ENCODE measurements around the gene C3orf18.

C3orf18 gene

DNA sequence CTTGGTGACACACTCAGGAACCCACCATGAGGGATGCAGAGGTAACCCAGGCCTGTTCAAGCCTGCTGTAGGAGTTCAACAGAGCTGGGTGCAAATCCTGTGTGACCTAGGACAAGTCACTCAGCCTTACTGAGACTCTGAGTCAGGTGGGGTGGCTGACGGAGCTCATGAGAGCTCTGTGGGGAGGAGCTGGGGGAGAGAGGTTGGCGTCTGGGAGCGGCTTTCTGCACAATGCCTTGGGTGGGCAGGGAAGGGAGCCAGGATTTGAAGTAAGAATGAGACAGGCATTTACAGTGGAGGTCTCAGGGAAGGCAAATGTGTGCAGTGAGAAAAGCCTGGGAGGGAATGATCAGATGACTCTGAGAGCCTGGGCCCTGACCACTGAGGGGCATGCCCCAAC, 18.3 kb downstream of the C3orf18 start:
- no peak for DNase-seq

DNA sequence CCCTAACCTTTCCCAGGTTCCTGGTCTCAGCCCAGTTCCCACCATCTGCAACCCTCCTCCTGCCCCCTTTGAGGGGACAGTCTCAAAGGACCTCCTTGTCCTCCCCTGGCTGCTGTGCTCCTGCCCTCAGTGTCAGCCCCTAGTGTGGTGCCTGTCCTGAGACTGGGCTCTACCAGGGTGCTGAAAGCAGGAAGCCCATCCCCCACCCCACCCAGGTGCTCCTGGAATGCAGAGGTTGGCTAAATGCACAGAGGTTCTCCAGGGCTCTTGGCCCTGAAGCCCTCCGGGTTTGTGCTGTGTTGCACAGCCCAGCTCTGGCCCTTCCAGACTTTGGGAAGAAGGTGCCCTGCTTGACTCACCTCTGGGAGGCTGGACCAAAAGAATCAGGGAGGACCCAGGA, 21.8 kb downstream of the C3orf18 start:
- DNase-seq, result no peak

DNA sequence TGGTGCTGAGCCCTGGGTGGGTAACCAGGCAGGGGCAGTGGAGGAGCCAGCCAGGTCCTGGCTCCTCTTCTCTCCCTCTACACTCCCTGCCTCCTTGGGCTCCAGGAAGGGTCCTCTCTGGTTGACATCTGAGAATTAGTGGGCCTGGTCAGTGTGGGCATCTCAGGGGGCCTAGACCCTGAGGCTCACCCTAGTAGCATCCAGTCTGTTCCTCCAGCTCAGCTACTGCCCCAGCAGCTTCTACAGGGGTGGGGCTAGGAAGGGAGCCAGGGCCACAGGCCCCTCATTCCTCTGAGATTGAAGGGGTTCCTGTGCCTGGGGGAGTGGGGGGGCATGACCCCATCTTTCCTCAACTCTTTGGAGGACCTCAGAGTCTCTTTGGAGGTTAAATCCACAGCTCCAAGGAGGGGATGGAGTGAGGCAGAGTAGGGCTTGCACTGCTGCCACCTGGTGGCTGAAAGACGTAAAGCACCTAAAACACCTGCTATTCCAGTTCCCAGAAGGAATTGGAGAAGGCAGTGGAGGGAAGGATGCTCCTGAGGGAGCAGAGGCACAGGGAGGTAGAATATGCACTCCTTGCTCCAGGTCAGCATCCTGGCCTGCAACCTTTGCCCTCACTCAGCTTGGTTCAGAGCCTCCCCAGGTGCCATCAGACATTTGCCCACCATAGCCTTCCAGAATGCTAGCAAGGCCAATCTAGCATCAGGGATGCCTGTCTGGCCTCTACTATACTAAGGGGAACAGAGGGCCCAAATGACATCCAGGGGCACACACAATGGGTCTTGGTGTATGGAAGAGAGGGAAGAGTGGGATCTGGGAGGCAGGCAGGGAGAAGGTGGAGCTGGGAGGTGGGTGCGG, 25.1 kb downstream of the C3orf18 start:
- peak; percentile 68 for DNase-seq

DNA sequence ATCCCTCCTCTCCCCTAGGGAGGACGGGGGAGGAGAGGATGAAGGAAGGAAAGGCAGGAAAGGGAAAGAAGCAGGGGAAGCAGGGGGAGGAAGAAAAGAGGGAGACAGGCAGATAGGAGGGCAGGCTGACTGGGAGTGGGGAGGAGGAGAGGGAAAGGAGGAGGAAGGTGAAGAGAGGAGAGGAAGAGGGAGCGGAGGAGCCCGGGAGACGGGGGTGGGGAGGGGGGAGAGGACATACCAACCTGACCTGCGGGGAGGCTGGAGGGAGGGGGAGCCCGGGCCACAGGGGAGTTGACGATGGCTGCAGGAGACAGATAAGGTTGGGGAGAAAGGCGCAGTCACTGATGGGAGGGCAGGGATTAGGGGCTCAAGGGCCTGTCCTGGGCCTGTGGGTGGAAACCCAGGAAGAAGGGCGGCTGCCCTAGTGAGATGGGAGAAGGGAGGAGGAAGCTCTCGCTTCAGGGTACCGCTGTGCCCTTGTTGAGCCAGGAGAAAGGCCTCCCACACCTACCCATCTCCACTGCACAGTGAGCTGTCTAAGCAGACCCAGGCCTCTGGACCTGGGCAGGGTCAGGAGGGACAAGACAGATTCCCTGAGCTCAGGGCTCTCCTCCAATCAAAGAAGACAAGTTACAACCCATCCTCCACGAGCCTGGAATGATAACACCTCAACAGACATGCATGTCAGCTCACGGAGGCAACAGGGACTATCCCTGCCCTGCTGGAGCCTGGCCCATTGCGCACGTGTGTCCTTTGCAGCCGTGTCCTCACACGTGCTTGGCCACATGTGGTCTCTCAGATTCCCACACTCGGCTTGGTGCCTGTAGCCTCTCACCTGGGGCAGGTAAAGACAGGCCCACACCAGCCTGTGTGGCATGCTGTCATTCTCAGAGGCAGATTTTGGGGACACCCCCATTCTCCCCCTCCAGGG, 27.9 kb downstream of the C3orf18 start:
- DNase-seq, result no peak

DNA sequence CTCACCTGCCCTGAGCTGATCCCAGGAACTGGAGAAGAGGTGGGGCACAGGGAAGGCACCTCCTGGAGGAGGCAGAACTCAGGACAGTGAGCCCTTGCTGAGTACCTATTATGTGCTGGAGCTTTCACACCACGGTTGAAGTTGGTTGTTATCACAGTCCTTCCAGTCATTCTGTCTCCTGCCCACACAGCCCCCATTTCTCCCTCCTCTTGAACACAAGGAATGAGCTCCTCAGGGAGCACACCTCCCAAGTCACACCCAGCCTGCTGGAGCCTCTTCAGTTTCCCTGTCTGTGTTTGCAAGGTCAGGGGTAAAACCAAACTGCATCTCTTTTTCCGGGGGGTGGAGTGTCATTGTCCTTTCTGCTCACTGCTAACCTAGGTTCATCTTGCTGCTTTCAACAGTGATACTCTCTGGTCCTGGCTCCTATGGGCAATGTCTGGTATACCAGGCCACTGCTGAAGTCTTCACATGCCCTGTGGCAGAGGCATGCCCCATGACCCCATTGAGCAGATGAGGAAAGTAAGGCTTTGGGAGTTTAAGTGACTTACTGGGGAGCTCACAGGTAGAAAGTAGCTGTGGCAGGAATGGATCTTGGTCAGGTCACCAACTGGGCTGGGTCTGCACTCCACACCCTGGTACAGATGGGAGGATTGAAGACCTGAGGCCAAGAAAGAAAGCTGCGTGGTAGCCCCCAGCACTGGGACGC, 30.0 kb downstream of the C3orf18 start:
- DNase-seq, result no peak

DNA sequence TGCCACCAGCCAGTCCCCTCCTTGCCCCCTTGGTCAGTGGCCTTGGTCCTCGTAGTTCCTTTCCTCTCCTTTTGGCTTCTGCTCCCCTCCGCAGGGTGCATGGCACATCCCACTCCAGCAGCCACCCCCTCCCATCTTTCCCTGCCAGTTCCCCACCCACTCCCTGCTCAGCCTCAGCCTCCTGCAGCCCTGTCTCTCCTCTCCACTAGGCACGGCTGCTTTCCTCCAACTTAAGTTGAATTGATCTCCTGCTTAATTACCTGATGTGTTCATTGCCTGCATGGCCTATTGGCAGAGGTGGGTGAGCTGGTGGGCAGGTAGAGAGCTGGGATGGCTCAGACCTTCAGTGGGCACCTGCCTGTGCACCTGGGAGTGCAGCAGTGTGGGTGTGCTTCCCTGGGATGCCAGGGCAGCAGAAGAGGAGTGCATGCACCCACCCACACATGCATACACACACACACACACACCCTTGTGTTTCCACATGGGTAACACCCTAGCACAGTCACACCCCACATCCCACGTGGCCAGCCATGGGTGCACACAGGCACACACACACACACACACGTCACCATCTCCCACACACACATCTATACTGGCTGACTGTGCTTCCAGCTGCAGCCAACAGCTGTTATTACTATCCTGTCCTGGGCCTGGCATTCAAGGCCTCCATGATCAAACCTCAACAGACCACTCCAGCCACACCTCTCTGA, 30.9 kb downstream of the C3orf18 start:
- no peak for DNase-seq

DNA sequence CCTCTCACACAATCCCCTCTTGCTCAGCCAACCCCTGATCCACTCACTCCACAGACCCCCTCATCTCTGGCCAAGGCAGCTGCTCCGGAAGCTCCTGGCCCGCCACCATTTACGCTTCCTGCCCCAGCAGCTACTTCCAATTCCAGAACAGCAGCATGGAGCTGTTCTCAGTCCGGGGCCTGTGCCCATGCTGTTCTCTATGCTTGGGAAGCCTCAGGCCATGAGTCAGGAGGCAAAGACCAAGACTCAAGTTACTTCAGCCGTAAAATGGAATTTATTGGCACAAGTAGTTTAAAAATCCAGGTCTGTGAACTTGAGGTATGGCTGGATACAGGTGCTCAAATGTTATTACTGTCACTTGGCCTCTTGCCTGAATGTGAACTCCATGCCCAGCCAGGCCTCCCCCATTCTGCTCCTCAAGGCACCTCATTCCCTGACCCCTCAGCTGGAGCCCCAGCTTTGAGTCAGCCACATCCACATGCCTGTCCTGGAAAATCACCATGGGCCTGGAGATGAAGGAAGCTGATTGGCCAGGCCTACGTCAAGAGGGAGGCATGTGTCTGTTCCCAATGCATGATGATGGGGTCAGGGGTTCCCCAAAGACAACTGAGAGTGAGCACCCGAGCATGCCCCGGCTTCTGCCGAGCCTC, 32.7 kb downstream of the C3orf18 start:
- DNase-seq, result no peak

DNA sequence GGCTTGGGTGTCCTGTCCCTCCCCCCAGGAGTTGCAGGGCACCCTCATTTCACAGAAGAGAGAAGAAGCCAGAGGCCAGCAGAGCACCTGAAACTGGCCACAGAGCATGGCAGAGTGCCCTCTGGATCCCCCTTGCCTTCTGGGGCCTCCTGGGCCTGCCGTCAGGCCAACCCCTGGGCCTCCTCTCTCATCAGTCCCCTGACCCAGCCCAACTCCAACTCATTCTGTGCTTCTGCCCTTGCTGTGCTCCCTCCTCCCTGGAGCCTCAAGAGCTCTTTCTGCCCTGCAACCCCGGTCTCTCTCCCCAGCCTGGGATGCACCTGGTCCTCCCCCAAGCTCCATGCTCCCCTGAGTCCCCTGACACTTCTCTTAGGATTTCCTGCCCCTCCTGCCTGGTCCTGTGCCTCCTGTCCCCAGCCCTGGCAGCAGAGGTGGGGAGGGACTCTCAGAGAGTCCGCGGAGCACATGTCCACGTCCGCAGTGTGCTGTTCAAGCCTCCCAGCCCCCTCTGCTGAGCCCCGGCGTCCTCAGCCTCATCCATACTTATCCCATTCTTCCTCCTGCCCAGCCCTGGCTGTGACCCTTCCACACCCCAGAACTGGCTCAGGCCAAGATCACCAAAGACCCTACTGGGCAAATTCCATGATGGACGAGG, 33.6 kb downstream of the C3orf18 start:
- DNase-seq, result no peak

DNA sequence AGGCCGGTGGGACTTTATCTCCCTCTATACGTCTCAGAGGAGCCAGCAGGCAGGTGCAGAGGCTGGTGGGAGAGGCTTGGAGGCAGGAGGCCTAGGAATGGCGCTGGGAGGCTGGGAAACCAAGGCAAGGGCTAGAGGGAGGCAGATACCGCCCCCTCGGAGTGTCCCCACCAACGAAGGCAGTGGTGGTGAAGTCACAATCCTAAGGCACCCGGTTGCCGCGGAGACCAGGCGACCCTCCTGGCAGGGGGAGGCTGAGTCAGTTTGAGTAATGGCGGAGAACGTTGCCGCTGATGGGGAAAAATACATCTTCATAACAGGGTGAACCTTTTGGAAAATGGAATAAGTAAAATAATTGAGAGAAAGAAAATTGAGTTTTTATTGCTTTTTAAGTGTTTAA, 34.2 kb downstream of the C3orf18 start:
- DNase-seq, result no peak

DNA sequence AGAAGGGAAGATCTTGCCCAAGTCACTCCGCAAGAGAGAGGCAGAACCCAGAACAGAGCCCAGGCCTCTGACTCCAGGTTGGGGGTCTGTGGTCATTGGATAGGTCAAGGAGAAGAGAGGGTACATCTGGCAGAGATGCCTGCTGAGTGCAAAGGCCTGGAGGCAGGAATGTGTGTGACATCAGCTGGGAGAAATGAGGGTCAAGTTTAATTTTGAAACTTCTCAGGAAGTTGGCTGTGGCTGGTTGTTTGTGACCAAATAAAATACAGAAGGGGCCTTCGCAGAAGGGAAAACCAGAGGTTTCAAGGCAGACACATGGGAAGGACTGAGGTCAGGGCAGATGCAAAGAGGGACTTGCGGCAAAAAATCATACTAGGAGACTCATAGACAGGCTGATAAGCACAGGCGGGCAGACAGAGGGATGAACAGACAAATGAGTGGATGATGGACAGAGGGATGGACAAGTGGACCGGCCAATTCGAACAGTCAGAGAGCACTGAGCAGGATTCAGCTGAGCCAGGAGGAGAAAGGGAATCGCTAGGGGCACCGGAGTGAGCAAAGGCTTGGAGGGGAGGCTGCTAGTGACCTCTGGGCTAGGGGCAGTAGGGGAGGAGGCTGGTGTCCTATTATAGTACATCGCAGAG, 35.4 kb downstream of the C3orf18 start:
- no peak for DNase-seq

DNA sequence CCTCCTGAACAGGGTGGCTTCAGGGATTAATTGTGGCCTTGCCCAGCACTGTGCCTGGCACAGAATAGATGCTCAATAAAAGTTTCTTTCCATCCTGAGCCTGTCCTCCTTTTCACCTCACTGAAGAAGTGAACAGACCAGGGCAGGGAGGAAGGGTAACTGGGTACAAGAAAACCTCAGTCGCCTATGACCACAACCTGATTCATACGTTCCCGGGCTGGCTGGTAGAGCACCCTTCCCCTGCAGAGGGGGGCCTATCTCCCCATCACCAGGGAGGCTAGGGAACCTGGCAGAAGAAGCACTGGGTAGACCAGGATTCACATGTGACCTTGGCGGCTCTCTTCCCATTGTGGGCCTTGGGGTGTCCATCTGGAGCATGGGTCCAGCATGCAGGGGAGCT, 36.3 kb downstream of the C3orf18 start:
- no peak for DNase-seq

DNA sequence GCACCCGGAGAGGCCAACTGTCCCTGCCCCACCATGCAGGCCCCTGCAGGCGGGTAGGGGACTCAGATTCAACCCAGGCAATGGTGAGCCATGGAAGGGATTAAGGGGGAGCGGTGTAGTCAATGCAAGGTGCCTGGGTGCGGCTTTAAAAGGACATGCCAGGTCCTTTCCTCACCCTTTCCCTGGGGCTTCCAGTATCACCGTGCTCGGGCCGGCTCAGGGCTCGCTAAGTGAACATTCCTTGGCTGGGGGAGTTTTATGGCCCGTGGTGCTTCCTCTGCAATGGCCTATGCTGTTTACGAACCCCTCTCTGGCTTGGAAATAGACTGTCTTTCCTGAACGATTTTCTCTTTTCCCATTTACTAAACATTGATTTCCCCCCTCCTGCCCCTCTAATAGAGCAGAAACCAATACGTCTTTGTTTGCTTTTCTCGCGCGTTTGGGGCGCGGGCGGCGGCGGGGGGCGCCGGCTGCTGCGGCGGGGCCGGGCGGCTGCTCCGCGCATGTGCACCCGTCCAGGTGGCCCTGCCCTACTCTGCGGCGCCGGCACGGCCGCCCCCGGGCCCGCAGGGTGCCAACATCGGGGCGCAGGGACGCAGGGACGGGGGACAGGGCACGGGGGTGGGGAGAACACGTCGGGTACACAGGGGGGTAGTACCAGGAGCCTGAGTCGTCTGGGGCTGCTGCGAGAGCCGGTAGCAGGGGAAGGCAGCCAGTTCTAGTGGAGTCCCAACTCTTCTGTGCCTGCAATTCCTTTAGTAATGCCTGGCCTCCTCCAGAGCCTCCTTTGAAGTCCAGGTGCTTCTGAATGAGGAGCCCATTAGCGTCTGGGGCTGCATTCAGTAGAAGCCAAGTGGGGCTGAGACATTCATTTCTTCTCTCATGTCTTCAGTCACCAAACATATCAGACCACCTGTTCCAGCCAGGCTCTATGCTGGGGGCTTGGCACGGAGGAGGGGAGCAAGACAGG, 37.3 kb downstream of the C3orf18 start:
- no peak for DNase-seq

DNA sequence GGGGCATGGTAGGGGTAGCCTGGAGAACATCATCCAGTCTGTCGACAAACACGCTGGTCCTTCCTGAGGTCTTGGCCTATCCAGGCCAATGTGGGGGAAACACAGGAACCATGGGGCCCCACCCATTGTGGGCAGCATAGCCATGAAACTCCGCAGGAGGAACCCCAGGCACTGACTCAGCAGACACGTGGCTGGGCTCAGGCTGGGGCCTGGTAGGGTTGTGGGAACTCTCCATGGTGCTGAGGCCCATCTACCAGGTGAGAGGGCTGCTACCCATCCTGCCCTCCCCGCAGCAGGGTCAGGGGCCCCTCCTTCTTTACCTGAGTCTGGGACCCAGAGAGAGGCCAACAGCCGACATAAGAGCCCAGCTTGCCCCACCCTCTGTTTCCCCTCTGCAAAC, 41.6 kb downstream of the C3orf18 start:
- peak; percentile 34 for DNase-seq

DNA sequence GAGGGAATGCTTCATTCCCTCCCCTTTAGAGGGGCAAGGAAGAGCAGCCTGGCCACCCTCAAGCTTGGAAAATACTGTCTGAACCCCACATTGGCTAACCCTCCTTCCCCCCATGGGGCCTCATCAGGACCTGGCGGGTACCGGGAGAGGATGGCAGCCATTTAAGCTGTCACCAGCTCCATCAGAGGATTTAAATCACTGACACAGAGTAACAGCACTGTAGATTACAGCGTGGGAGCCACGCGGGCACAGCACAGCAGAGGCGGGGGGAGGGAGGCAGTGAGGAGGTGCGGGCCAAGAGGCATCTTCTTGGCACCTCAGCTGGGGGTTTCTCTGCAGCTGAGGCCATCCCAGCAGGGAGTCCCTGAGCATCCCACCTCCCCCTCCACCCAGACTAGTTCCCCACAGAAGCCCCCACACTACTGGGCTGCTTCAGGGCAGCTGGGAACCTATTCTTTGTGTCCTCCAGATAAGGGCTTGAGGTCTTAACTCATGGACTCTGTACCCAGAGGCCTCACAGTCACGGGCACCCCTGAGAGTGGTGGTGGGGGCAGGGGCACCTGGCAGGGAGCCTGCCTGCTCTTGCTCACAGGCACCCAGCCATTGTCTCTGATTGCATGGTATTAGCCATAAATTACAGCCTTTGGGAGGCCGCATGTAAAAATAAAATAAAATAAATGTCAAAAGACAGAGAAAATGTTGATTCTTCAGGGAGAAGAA, 42.2 kb downstream of the C3orf18 start:
- DNase-seq, result no peak

DNA sequence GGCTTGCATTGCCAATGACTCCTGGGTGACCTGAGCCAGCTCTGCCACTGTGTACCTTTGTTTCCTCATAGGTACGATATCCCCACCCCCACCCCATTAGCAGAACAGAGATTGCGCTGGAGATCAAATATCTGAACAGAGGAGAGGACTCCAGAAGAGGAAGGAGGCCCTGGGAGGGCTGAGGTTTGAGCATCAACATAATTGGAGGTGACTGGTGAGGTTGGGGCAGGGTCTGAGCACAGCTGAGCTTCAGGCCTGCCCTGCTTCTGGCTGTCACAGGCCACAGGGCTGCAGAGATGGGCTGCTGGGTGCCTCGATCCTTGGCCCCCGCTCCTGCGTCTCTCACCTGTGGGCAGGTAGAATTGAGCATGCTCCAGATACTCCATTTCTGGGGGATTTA, 42.8 kb downstream of the C3orf18 start:
- DNase-seq, result no peak

DNA sequence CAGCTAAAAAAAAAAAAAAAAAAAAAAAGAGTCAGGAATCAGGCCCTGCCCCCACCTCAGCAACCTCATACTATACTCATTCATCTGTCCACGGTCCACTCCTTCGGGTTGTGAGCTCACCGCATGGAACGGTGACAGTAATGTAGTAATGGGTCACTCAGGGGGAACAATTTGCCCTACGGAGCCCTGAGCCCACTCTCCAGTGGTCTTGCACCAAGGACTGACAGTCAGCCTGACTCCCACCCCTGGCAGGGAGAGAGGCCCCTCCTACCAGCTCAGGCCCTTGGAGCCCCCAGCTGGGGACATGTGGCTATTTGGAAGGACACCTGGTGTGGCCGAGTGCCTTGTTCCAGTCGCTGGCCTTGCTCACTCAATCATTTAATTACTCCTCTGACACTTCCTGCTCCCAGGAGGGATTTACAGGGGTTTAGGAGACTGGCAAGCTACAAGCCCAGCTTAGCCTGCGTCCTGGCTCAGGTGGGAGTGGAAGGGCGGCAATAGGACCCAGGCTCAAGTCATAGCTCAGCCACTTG, 44.2 kb downstream of the C3orf18 start:
- no peak for DNase-seq

DNA sequence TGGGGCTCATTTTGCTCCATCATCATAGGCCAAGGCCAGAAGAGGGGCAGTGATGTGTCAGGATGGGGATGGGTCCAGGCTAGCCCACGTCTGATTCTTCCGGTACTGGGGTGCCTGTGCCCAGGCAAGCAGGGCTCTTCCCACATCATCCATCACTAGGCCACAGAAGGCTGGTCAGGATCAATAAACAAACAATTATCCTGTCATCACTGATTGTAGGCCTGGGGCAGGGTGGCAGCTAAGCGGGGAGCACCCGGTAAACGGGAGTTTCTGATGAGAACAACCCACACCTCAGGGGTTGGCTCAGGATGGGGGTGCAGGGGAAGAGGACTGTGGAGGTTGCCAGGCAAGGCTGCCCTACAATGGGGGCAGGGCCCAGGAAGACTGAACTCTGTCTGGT, 46.0 kb downstream of the C3orf18 start:
- DNase-seq, result no peak

DNA sequence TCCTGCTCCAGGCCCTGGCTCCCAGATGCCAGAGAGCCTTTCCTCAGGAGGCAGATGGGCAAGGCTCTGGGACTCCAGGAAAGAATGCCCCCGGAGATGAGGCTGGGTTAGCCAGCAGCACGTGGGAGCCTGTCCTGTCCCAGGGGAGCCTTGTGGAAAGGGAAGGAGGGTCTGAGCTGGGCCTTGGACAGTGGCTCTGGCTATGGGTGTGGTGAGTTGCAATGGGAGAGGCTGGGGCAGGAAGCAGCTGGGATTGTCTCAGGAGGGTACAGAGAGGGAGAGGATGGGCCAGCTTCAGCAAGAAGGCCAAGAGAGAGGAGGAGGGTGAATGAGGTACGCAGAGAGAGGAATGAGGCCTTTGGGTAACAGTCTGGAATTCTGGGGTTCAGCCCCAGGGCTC, 46.7 kb downstream of the C3orf18 start:
- DNase-seq, result no peak
